Measurements from ENCODE around the gene EXOSC9. TPM values are rescaled to one million over a fixed set of nuclear protein-coding genes. Genes with fewer than 3 reads are reported as not detected.

Gene EXOSC9
- total RNA-seq, 1 experiment from 2014 or later = 29.9 TPM

- CTCF ChIA-PET = no interaction called here
- no TSS peak for BruUV-seq (replicated peaks)
- no peaks in the 10 kb centered on the region for H3K79me2 ChIP-seq (ENCODE audit: low read depth)
- no peaks in the 10 kb centered on the region for H4K20me1 ChIP-seq (ENCODE audit: insufficient read depth)
- no peaks in the 10 kb centered on the region for H3F3A ChIP-seq (ENCODE audit: insufficient read depth, low read depth)
- no peak overlapping the region for H2AFZ ChIP-seq
- no peak for TF ChIP-seq CTCF (conservative IDR thresholded peaks at IDR 0.05)
- no peak for TF ChIP-seq EZH2 (IDR thresholded peaks at IDR 0.05; ENCODE audit: low read depth)
- no peak overlapping the region for H3K4me3 ChIP-seq
- intact Hi-C loops (cut with micrococcal nuclease; ENCODE audit: unreplicated experiment) = no loop called here
- H3K27me3 ChIP-seq (ENCODE audit: insufficient read depth, low read depth) = no peaks in the 10 kb centered on the region
- no peaks in the 10 kb centered on the region for H3K36me3 ChIP-seq (ENCODE audit: low read depth)
- H3K4me1 ChIP-seq (replicated peaks; ENCODE audit: insufficient read depth) = peaks cover 16% of the 10 kb centered on the region
- no peak overlapping the region for H3K4me2 ChIP-seq
- H3K9me3 ChIP-seq (ENCODE audit: insufficient read depth, low read depth) = no peaks in the 10 kb centered on the region; the same call in 1 of the 2 replicates
- no peaks in the 10 kb centered on the region for H3K9me2 ChIP-seq (ENCODE audit: insufficient read depth)
- no peak for DNase-seq
- no peak overlapping the region for H3K27ac ChIP-seq
- POLR2A ChIA-PET (ENCODE audit: unreplicated experiment) = no interaction called here
Measured at GRCh38 chr4:121765368-121765705, 35.8 kb upstream of the EXOSC9 start.

GRCh38 chr4:121765971-121766538, 35.1 kb upstream of the EXOSC9 start:
- Histone ChIP-seq H3K27ac (no peak overlapping the region), H3F3A (ENCODE audit: insufficient read depth, low read depth) (no peaks in the 10 kb centered on the region), H3K36me3 (ENCODE audit: low read depth) (no peaks in the 10 kb centered on the region), H3K79me2 (ENCODE audit: low read depth) (no peaks in the 10 kb centered on the region), H3K4me3 (no peak overlapping the region), H3K4me1 (replicated peaks; ENCODE audit: insufficient read depth) (peaks cover 17% of the 10 kb centered on the region), H4K20me1 (ENCODE audit: insufficient read depth) (no peaks in the 10 kb centered on the region), H3K27me3 (ENCODE audit: insufficient read depth, low read depth) (no peaks in the 10 kb centered on the region), H3K4me2 (no peak overlapping the region), H2AFZ (no peak overlapping the region; the same call in 1 of the 2 replicates), H3K9me2 (ENCODE audit: insufficient read depth) (no peaks in the 10 kb centered on the region), H3K9me3 (ENCODE audit: insufficient read depth, low read depth) (no peaks in the 10 kb centered on the region; the same call in 1 of the 2 replicates)
- no TSS peak for BruUV-seq (replicated peaks)
- CTCF ChIA-PET = no interaction called here
- no peak for TF ChIP-seq CTCF (conservative IDR thresholded peaks at IDR 0.05)
- no peak for TF ChIP-seq EZH2 (IDR thresholded peaks at IDR 0.05; ENCODE audit: low read depth)
- DNase-seq = no peak
- POLR2A ChIA-PET (ENCODE audit: unreplicated experiment) = no interaction called here
- intact Hi-C loops (cut with micrococcal nuclease; ENCODE audit: unreplicated experiment) = no loop called here

DNA sequence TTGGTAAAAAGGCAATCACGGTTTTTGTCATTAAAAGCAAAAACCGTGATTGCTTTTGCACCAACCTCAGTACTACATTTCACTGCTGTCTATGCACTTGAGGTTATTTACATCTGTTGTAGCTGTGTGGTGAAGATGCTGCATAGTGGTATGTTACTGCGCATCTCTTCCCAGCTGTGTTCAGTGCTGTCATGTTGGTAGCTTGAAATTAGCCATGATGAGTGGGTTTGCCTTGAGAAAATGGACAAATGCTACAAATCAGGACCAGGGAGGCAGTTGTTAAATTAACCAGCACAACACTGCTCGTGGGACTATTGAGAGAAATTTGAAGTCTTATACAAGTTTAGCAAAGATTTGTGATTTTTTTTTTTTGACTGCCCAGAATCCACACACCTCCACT, 34.0 kb upstream of the EXOSC9 start:
- Histone ChIP-seq H3K27ac (no peak overlapping the region), H3K27me3 (ENCODE audit: insufficient read depth, low read depth) (no peaks in the 10 kb centered on the region), H3K4me1 (replicated peaks; ENCODE audit: insufficient read depth) (peaks cover 17% of the 10 kb centered on the region), H4K20me1 (ENCODE audit: insufficient read depth) (no peaks in the 10 kb centered on the region), H3K9me2 (ENCODE audit: insufficient read depth) (no peaks in the 10 kb centered on the region), H2AFZ (no peak overlapping the region), H3K4me3 (no peak overlapping the region), H3K36me3 (ENCODE audit: low read depth) (no peaks in the 10 kb centered on the region), H3K9me3 (ENCODE audit: insufficient read depth, low read depth) (no peaks in the 10 kb centered on the region), H3K4me2 (no peak overlapping the region), H3F3A (ENCODE audit: insufficient read depth, low read depth) (no peaks in the 10 kb centered on the region), H3K79me2 (ENCODE audit: low read depth) (no peaks in the 10 kb centered on the region)
- intact Hi-C loops (cut with micrococcal nuclease; ENCODE audit: unreplicated experiment) = no loop called here
- BruUV-seq (replicated peaks) = no TSS peak
- CTCF ChIA-PET = no interaction called here
- no peak for DNase-seq
- POLR2A ChIA-PET (ENCODE audit: unreplicated experiment) = interaction anchor here (0.7 kb wide), 1 partner anchor 10 kb away, joined by 4 read pairs; no protein-coding TSS in a partner anchor
- no peak for TF ChIP-seq EZH2 (IDR thresholded peaks at IDR 0.05; ENCODE audit: low read depth)
- no peak for TF ChIP-seq CTCF (conservative IDR thresholded peaks at IDR 0.05)
